GM18520 (cell line): ENCODE data around the gene BPIFB2.

Experiments used
- ATAC-seq: cut with Tn5 transposase; IDR thresholded peaks from one replicate; pipeline ENCODE4 v1.9.1; 2021; ENCODE audit not compliant: unreplicated experiment

BPIFB2 gene

GRCh38 chr20:33020278-33021161 lies 13.0 kb downstream of the BPIFB2 start:
- no peak for ATAC-seq

- ATAC-seq, result no peak
These were observed 14.4 kb downstream of the BPIFB2 start for GRCh38 chr20:33021879-33022278.

GRCh38 chr20:33022289-33022688 lies 14.8 kb downstream of the BPIFB2 start:
- ATAC-seq, result no peak

GRCh38 chr20:33022694-33023438 lies 15.4 kb downstream of the BPIFB2 start:
- ATAC-seq, result no peak

GRCh38 chr20:33023439-33024242 lies 16.1 kb downstream of the BPIFB2 start:
- no peak for ATAC-seq

- no peak for ATAC-seq
These were observed 16.7 kb downstream of the BPIFB2 start for GRCh38 chr20:33024243-33024560.

GRCh38 chr20:33024609-33025317 lies 17.3 kb downstream of the BPIFB2 start:
- ATAC-seq, result no peak

GRCh38 chr20:33025318-33025876 lies 17.9 kb downstream of the BPIFB2 start:
- ATAC-seq, result no peak

GRCh38 chr20:33026072-33026778 lies 18.7 kb downstream of the BPIFB2 start:
- no peak for ATAC-seq

GRCh38 chr20:33026779-33027759 lies 19.6 kb downstream of the BPIFB2 start:
- ATAC-seq, result no peak

- ATAC-seq, result no peak
These were observed 20.6 kb downstream of the BPIFB2 start for GRCh38 chr20:33027769-33028751.

GRCh38 chr20:33028875-33029274 lies 21.4 kb downstream of the BPIFB2 start:
- ATAC-seq, result no peak

- no peak for ATAC-seq
These were observed 22.6 kb downstream of the BPIFB2 start for GRCh38 chr20:33030076-33030475.

GRCh38 chr20:33030569-33030968 lies 23.1 kb downstream of the BPIFB2 start:
- no peak for ATAC-seq

- ATAC-seq, result no peak
These were observed 24.0 kb downstream of the BPIFB2 start, which contains the start of gene BPIFB6 for GRCh38 chr20:33031531-33031930. Gene BPIFB6, plus strand, starts transcription at chr20:33031648. Its CDS starts 0 bp downstream, at chr20:33031648.

GRCh38 chr20:33032555-33032954 lies 25.1 kb downstream of the BPIFB2 start:
- ATAC-seq, result no peak

- ATAC-seq, result no peak
These were observed 25.9 kb downstream of the BPIFB2 start for GRCh38 chr20:33033381-33033780.
